Uterus (tissue), 4 donors: ENCODE measurements around the gene PACSIN2. TPM values are rescaled to one million over a fixed set of nuclear protein-coding genes. Genes with fewer than 3 reads are reported as not detected.

ENCODE experiments used
- DNase-seq, 2 donors: peaks; one replicate each; pipeline ENCODE4 v3.0.0-alpha.2; 2019 to 2020
- H3K27ac ChIP-seq, 2 donors: fragments of 200-600 bp; sonication (generic); 1 replicate in 1 of 2; 2 replicates in 1 of 2; pipeline ENCODE4 v1.5.1; 2016 to 2018
- H3K27me3 ChIP-seq, 2 donors: fragments of 200-600 bp; sonication (generic); one replicate each; pipeline ENCODE4 v1.5.1; 2018 to 2019; ENCODE audit warnings: control low read depth in 1 of 2
- H3K36me3 ChIP-seq, 2 donors: fragments of 200-600 bp; sonication (generic); one replicate each; pipeline ENCODE4 v1.5.1; 2019; ENCODE audit warnings: control low read depth in 1 of 2
- H3K4me1 ChIP-seq, 2 donors: fragments of 200-600 bp; sonication (generic); one replicate each; pipeline ENCODE4 v1.5.1; 2018 to 2019; ENCODE audit warnings: control low read depth in 1 of 2
- H3K4me3 ChIP-seq, 2 donors: fragments of 200-600 bp; sonication (generic); 1 replicate in 1 of 2; 2 replicates in 1 of 2; pipeline ENCODE4 v1.5.1; 2018 to 2019; ENCODE audit warnings: mild to moderate bottlenecking in 1 of 2
- H3K9me3 ChIP-seq, 2 donors: fragments of 200-600 bp; sonication (generic); one replicate each; pipeline ENCODE4 v1.5.1; 2019; ENCODE audit warnings: control low read depth in 1 of 2
- POLR2A ChIP-seq, 2 donors: fragments of 450-650 bp; IDR thresholded peaks; one replicate each; pipeline ENCODE4 v1.6.1; 2016; ENCODE audit warnings: antibody characterized with exemption in 2 of 2, mild to moderate bottlenecking in 1 of 2, moderate library complexity in 1 of 2
- intact Hi-C: fragments of 100-400 bp; cut with DNase I; formaldehyde crosslinking; loops from one replicate; pipeline ENCODE4 v1.15.1; 2023; ENCODE audit warnings: low total_unique reads
- total RNA-seq, 4 donors: library from RNA; depleted of rRNA in 3 of 4; stranded (reverse); fragments of >200 nt in 3 of 4; gene quantifications; one replicate each; pipeline versions ENCODE4 v1.1.0 to v1.2.4, GENCODE V29; 2014 to 2023
- TF ChIP-seq, protein P1 (sequence below), 4 experiments: fragments of 200-600 bp in 2 of 4; fragments of 450-650 bp in 2 of 4; sonication (generic) in 2 of 4; IDR thresholded peaks; one replicate each; pipeline ENCODE4 v1.5.1; 2016 to 2019; ENCODE audit warnings: antibody characterized with exemption in 4 of 4, mild to moderate bottlenecking in 2 of 4, moderate library complexity in 1 of 4
- donor health status: DM: yes; HTN: yes; CAD: no.

Gene PACSIN2
- total RNA-seq, 4 donors from 2014 or later, result 34.4 to 66.1 (median 48.0) TPM

DNA sequence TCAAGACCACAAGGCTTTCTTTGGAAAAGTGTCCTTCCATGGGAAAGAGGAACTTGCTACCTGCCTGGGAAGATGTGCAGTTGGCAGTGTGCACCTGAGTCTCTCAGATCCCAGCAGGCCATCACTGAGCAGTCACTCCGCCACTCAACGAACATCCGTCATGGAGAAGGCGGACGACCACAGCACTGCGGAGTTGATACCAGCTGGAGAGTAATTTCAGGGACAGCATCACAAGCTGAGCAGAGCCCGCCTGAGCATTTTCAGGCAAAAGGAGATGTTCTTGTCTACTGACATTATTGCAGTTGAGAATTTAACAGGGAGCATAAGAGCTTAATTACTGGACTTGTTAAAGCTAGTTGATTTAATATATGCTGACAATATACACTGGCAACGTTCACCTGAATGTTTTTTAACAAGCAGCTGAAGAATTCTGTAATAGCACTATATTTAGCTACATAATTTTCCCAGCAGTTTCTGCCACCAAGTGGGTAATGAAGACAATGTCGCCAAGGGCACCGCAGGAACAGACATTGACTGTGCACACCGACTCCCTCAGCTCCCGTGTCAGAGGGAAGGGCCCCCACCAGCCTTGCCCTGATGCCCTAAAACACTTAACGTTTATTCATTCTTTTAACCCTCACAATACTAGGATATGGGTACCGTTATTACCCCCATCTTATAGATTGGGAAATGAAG, 105.4 kb downstream of the PACSIN2 start:
- DNase-seq, result no peak
- H3K9me3 ChIP-seq, result no peaks in the 10 kb centered on the region
- H3K36me3 ChIP-seq, result no peaks in the 10 kb centered on the region
- H3K27ac ChIP-seq, result no peak overlapping the region
- intact Hi-C loops, result no loop called here
- no peak overlapping the region for H3K4me3 ChIP-seq
- peaks cover 0 to 22% of the 10 kb centered on the region in 2 donors for H3K4me1 ChIP-seq
- TF ChIP-seq, protein P1, sequence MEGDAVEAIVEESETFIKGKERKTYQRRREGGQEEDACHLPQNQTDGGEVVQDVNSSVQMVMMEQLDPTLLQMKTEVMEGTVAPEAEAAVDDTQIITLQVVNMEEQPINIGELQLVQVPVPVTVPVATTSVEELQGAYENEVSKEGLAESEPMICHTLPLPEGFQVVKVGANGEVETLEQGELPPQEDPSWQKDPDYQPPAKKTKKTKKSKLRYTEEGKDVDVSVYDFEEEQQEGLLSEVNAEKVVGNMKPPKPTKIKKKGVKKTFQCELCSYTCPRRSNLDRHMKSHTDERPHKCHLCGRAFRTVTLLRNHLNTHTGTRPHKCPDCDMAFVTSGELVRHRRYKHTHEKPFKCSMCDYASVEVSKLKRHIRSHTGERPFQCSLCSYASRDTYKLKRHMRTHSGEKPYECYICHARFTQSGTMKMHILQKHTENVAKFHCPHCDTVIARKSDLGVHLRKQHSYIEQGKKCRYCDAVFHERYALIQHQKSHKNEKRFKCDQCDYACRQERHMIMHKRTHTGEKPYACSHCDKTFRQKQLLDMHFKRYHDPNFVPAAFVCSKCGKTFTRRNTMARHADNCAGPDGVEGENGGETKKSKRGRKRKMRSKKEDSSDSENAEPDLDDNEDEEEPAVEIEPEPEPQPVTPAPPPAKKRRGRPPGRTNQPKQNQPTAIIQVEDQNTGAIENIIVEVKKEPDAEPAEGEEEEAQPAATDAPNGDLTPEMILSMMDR (IDR thresholded peaks at IDR 0.05), result no peak
- TF ChIP-seq POLR2A (IDR thresholded peaks at IDR 0.05), result no peak
- no peaks in the 10 kb centered on the region for H3K27me3 ChIP-seq

DNA sequence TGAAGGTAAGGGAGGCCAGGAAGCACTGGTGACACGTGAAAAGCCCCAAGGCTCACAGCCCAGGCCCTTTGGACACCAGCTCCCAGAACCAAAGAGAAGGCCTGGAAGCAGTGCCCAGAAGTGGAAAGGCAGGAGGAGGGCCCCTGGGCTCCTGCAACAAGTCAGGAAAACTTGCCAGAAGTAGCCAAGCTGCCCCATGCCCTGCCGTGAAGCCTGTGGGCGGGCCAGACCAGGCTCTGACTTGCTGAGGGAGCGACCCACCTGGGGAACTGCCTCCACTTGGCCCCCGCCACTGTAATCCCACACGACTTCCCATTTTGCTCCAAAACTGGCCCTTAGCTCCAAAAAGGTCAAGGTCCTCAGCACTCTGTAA, 106.6 kb downstream of the PACSIN2 start:
- Histone ChIP-seq H3K27me3 (no peaks in the 10 kb centered on the region), H3K4me3 (no peak overlapping the region), H3K27ac (peak overlapping the region; percentile 10 to 55), H3K36me3 (no peaks in the 10 kb centered on the region), H3K4me1 (peaks cover 0 to 22% of the 10 kb centered on the region in 2 donors), H3K9me3 (no peaks in the 10 kb centered on the region)
- intact Hi-C loops, result no loop called here
- TF ChIP-seq POLR2A (IDR thresholded peaks at IDR 0.05), result no peak
- TF ChIP-seq, protein P1 (IDR thresholded peaks at IDR 0.05), result no peak
- DNase-seq, result no peak

DNA sequence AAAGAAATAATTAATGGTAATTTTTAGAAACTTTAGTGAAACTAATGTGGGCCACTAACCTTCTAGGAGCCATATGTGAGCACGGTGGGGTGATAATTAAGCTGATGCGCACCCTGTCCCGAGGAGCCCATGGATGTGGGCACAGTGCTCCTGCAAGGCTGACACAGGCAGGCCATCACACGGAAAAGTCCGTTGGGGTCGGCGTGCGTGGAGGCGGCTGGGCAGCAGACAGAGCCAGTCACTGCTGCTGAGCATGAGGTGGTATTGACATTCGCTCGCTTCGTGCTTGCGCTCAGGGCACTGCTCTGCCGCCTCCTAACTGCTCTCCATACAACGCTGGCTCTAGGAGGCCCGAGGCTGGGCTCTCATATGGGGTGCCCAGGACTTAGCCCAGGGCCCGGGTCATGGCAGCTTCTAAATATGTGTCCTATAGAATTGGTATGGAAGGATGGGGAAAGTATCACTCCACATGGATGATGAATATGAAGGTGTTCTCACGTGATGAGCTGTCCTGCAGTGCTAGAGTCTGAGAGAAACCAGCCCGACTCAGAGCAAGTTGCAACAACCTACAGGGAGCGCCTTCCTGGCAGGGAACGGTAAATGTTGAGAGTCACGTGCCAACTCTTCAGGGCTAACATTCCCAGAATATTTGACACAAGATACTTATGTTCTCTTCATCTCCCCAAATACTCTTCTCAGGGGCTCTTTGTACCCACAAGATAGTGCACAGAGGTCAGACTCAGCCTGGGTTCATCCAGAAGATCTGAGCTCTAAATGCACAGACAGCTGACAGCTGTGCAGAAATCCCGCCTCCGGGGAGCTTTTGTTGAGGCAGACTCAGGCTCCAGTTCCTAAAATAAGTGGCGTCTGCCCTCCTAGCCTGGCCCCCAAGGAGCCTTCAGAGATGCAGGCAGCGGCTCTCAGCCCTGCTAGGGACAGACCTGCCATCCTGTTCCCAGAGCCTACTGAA, 107.3 kb downstream of the PACSIN2 start:
- Histone ChIP-seq H3K27me3 (no peaks in the 10 kb centered on the region), H3K27ac (peak overlapping the region; percentile 31 to 55), H3K4me3 (no peak overlapping the region), H3K9me3 (no peaks in the 10 kb centered on the region), H3K36me3 (no peaks in the 10 kb centered on the region), H3K4me1 (peaks cover 0 to 22% of the 10 kb centered on the region in 2 donors)
- DNase-seq, result no peak
- intact Hi-C loops, result no loop called here
- TF ChIP-seq, protein P1 (IDR thresholded peaks at IDR 0.05), result no peak
- TF ChIP-seq POLR2A (IDR thresholded peaks at IDR 0.05), result no peak

DNA sequence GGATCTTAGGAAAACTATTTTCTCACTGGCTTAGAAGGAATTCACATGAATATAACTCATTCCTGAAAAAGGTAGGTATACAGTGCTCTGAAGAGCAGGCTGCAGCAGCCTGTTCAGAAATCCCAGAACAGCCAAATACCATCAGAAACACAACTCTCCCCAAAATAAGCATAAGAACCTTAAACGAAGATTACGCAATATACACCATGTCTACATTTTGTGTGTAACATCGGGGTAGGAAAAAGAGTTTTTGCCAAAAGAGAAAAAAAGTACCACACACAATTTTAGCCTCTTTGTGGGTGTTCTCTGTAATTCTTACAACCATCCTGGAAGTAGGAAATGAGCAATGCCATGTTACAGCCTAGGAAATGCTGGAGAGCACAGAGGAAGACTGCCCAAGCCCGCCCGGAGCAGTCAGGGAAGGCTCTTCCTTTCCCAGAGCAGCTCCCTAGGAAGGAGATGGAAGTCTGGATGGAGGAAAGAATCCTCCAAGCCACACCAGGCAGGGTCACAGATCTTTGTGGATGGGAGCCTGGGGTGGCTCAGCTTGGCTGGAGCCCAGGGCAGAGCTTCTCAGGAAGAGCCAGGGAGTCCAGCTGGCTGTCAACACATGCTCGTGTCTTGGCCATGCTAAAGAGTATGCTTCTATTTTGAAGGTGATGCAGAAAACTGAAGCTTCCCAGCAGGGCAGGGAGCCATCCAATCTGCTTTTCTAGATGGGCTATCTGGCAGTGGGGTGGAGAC, 108.2 kb downstream of the PACSIN2 start:
- Histone ChIP-seq H3K4me3 (no peak overlapping the region), H3K27ac (peak overlapping the region; percentile 31 to 47), H3K4me1 (peaks cover 0 to 22% of the 10 kb centered on the region in 2 donors), H3K36me3 (no peaks in the 10 kb centered on the region), H3K27me3 (no peaks in the 10 kb centered on the region), H3K9me3 (no peaks in the 10 kb centered on the region)
- DNase-seq, result peak; percentile 50 to 68
- TF ChIP-seq, protein P1 (IDR thresholded peaks at IDR 0.05), result no peak
- no peak for TF ChIP-seq POLR2A (IDR thresholded peaks at IDR 0.05)
- intact Hi-C loops, result no loop called here
